ENCODE data around the gene TBC1D4. TPM values are rescaled to one million over a fixed set of nuclear protein-coding genes. Genes with fewer than 3 reads are reported as not detected.

TBC1D4 gene
- total RNA-seq, 1 experiment from 2014 or later = 32.7 TPM

- Histone ChIP-seq H3K4me3 (no peak overlapping the region), H3K4me1 (replicated peaks) (no peaks in the 10 kb centered on the region), H3K27ac (no peak overlapping the region), H3K9me3 (replicated peaks) (no peaks in the 10 kb centered on the region), H3K27me3 (replicated peaks) (no peaks in the 10 kb centered on the region), H3K36me3 (no peaks in the 10 kb centered on the region)
- DNase-seq (ENCODE audit: low read depth in 1 of 2, low spot score in 2 of 2) = no peak
Measured at GRCh38 chr13:75505327-75505726, 23.4 kb upstream of the TBC1D4 start.

GRCh38 chr13:75495938-75496337 is 14.0 kb upstream of the TBC1D4 start:
- H3K9me3 ChIP-seq (replicated peaks) = no peaks in the 10 kb centered on the region
- peaks cover 24% of the 10 kb centered on the region for H3K27me3 ChIP-seq (replicated peaks)
- no peaks in the 10 kb centered on the region for H3K4me1 ChIP-seq (replicated peaks)
- H3K4me3 ChIP-seq = no peak overlapping the region
- H3K27ac ChIP-seq = no peak overlapping the region
- peak in 1 of 2 experiments; percentile 1 for DNase-seq (ENCODE audit: low read depth in 1 of 2, low spot score in 2 of 2)
- H3K36me3 ChIP-seq = no peaks in the 10 kb centered on the region

- Histone ChIP-seq H3K27me3 (replicated peaks) (peaks cover 27% of the 10 kb centered on the region), H3K27ac (no peak overlapping the region), H3K9me3 (replicated peaks) (no peaks in the 10 kb centered on the region), H3K36me3 (no peaks in the 10 kb centered on the region), H3K4me1 (replicated peaks) (peaks cover 7% of the 10 kb centered on the region), H3K4me3 (no peak overlapping the region)
- no peak for DNase-seq (ENCODE audit: low read depth in 1 of 2, low spot score in 2 of 2)
Measured at GRCh38 chr13:75494491-75494890, 12.5 kb upstream of the TBC1D4 start.

- Histone ChIP-seq H3K4me3 (no peak overlapping the region), H3K36me3 (no peaks in the 10 kb centered on the region), H3K27me3 (replicated peaks) (peaks cover 27% of the 10 kb centered on the region), H3K9me3 (replicated peaks) (no peaks in the 10 kb centered on the region), H3K4me1 (replicated peaks) (peaks cover 10% of the 10 kb centered on the region), H3K27ac (no peak overlapping the region)
- no peak for DNase-seq (ENCODE audit: low read depth in 1 of 2, low spot score in 2 of 2)
Measured at GRCh38 chr13:75493156-75493555, 11.2 kb upstream of the TBC1D4 start.

- H3K36me3 ChIP-seq = no peaks in the 10 kb centered on the region
- DNase-seq (ENCODE audit: low read depth in 1 of 2, low spot score in 2 of 2) = no peak
- H3K27me3 ChIP-seq (replicated peaks) = peaks cover 27% of the 10 kb centered on the region
- H3K9me3 ChIP-seq (replicated peaks) = no peaks in the 10 kb centered on the region
- no peak overlapping the region for H3K27ac ChIP-seq
- H3K4me3 ChIP-seq = no peak overlapping the region
- peaks cover 10% of the 10 kb centered on the region for H3K4me1 ChIP-seq (replicated peaks)
Measured at GRCh38 chr13:75492389-75492788, 10.4 kb upstream of the TBC1D4 start.

- H3K27me3 ChIP-seq (replicated peaks) = peaks cover 27% of the 10 kb centered on the region
- H3K36me3 ChIP-seq = no peaks in the 10 kb centered on the region
- no peak for DNase-seq (ENCODE audit: low read depth in 1 of 2, low spot score in 2 of 2)
- H3K4me3 ChIP-seq = no peak overlapping the region
- H3K9me3 ChIP-seq (replicated peaks) = no peaks in the 10 kb centered on the region
- H3K4me1 ChIP-seq (replicated peaks) = peaks cover 10% of the 10 kb centered on the region
- H3K27ac ChIP-seq = no peak overlapping the region
Measured at GRCh38 chr13:75491376-75491775, 9.4 kb upstream of the TBC1D4 start.

- no peaks in the 10 kb centered on the region for H3K9me3 ChIP-seq (replicated peaks)
- peak in 1 of 2 experiments; percentile 40 for DNase-seq (ENCODE audit: low read depth in 1 of 2, low spot score in 2 of 2)
- H3K4me1 ChIP-seq (replicated peaks) = peaks cover 25% of the 10 kb centered on the region
- no peak overlapping the region for H3K27ac ChIP-seq
- H3K36me3 ChIP-seq = no peaks in the 10 kb centered on the region
- H3K27me3 ChIP-seq (replicated peaks) = peaks cover 25% of the 10 kb centered on the region
- no peak overlapping the region for H3K4me3 ChIP-seq
Measured at GRCh38 chr13:75489502-75490263, 7.7 kb upstream of the TBC1D4 start.

GRCh38 chr13:75486146-75487062 is 4.4 kb upstream of the TBC1D4 start:
- no peak overlapping the region for H3K27ac ChIP-seq

GRCh38 chr13:75485286-75486062 is 3.5 kb upstream of the TBC1D4 start:
- H3K36me3 ChIP-seq = no peaks in the 10 kb centered on the region
- H3K4me1 ChIP-seq (replicated peaks) = peaks cover 36% of the 10 kb centered on the region
- H3K27ac ChIP-seq = no peak overlapping the region
- no peak overlapping the region for H3K4me3 ChIP-seq
- DNase-seq (ENCODE audit: low read depth in 1 of 2, low spot score in 2 of 2) = peak in 1 of 2 experiments; percentile 38
- H3K9me3 ChIP-seq (replicated peaks) = no peaks in the 10 kb centered on the region
- peaks cover 13% of the 10 kb centered on the region; the same call in 1 of the 2 replicates for H3K27me3 ChIP-seq (replicated peaks)

More at GRCh38 chr13:75486146-75487062, 4.4 kb upstream of the TBC1D4 start:
- Histone ChIP-seq H3K27me3 (replicated peaks) (peaks cover 12% of the 10 kb centered on the region), H3K4me3 (no peak overlapping the region), H3K36me3 (no peaks in the 10 kb centered on the region), H3K9me3 (replicated peaks) (no peaks in the 10 kb centered on the region), H3K4me1 (replicated peaks) (peaks cover 30% of the 10 kb centered on the region)
- no peak for DNase-seq (ENCODE audit: low read depth in 1 of 2, low spot score in 2 of 2)

GRCh38 chr13:75482820-75483079 is 781 bp upstream of the TBC1D4 start:
- Histone ChIP-seq H3K27ac (no peak overlapping the region), H3K9me3 (replicated peaks) (no peaks in the 10 kb centered on the region), H3K4me1 (replicated peaks) (peaks cover 26% of the 10 kb centered on the region), H3K36me3 (no peaks in the 10 kb centered on the region), H3K4me3 (peak overlapping the region; percentile 45), H3K27me3 (replicated peaks) (peaks cover 40% of the 10 kb centered on the region)
- no peak for DNase-seq (ENCODE audit: low read depth in 1 of 2, low spot score in 2 of 2)

GRCh38 chr13:75481176-75482069 is 546 bp downstream of the TBC1D4 start:
- H3K9me3 ChIP-seq (replicated peaks) = no peaks in the 10 kb centered on the region
- H3K27me3 ChIP-seq (replicated peaks) = peaks cover 49% of the 10 kb centered on the region
- peak overlapping the region; percentile 45 for H3K4me3 ChIP-seq
- H3K36me3 ChIP-seq = no peaks in the 10 kb centered on the region
- no peak overlapping the region for H3K27ac ChIP-seq
- H3K4me1 ChIP-seq (replicated peaks) = peaks cover 26% of the 10 kb centered on the region
- peak in 1 of 2 experiments; percentile 30 for DNase-seq (ENCODE audit: low read depth in 1 of 2, low spot score in 2 of 2)

- Histone ChIP-seq H3K27ac (no peak overlapping the region), H3K4me3 (no peak overlapping the region; the same call in 1 of the 2 replicates), H3K9me3 (replicated peaks) (no peaks in the 10 kb centered on the region), H3K4me1 (replicated peaks) (peaks cover 21% of the 10 kb centered on the region), H3K27me3 (replicated peaks) (peaks cover 49% of the 10 kb centered on the region), H3K36me3 (no peaks in the 10 kb centered on the region)
- no peak for DNase-seq (ENCODE audit: low read depth in 1 of 2, low spot score in 2 of 2)
Measured at GRCh38 chr13:75480671-75481175, 1.2 kb downstream of the TBC1D4 start.
